NCI-H146 (cell line): ENCODE data around the gene RAC2.

Experiments used
- DNase-seq: peaks from one replicate; lab custom pipeline; 2025; lab: John Stamatoyannopoulos, UW

Gene RAC2

GRCh38 chr22:37221424-37222333 is 22.4 kb downstream of the RAC2 start:
- DNase-seq = no peak

- no peak for DNase-seq
Observed at GRCh38 chr22:37220543-37220981, 23.5 kb downstream of the RAC2 start.

- no peak for DNase-seq
Observed at GRCh38 chr22:37219533-37219932, 24.5 kb downstream of the RAC2 start.

GRCh38 chr22:37218771-37219411 is 25.2 kb downstream of the RAC2 start:
- DNase-seq = no peak

- DNase-seq = no peak
Observed at GRCh38 chr22:37218399-37218770, 25.7 kb downstream of the RAC2 start.

- DNase-seq = no peak
Observed at GRCh38 chr22:37215890-37216289, 28.2 kb downstream of the RAC2 start.

GRCh38 chr22:37214731-37215030 is 29.4 kb downstream of the RAC2 start:
- no peak for DNase-seq

GRCh38 chr22:37213941-37214730 is 29.9 kb downstream of the RAC2 start:
- DNase-seq = no peak

- no peak for DNase-seq
Observed at GRCh38 chr22:37213218-37213855, 30.7 kb downstream of the RAC2 start.

GRCh38 chr22:37212174-37212906 is 31.7 kb downstream of the RAC2 start, which contains the start of gene SSTR3:
Gene SSTR3, minus strand, starts transcription at chr22:37212477. Its CDS starts 4,674 bp downstream, at chr22:37207803.
- no peak for DNase-seq

- DNase-seq = no peak
Observed at GRCh38 chr22:37211866-37212173, 32.2 kb downstream of the RAC2 start.

GRCh38 chr22:37211075-37211865 is 32.8 kb downstream of the RAC2 start:
- DNase-seq = no peak

GRCh38 chr22:37210041-37210803 is 33.8 kb downstream of the RAC2 start:
- DNase-seq = no peak

GRCh38 chr22:37209140-37209845 is 34.8 kb downstream of the RAC2 start:
- no peak for DNase-seq

- DNase-seq = no peak
Observed at GRCh38 chr22:37208401-37209139, 35.5 kb downstream of the RAC2 start.

GRCh38 chr22:37207981-37208380 is 36.1 kb downstream of the RAC2 start:
- no peak for DNase-seq

GRCh38 chr22:37206841-37207821 is 36.9 kb downstream of the RAC2 start:
- DNase-seq = no peak
